MCF 10A (cell line): ENCODE measurements around the gene COL9A1. TPM values are rescaled to one million over a fixed set of nuclear protein-coding genes. Genes with fewer than 3 reads are reported as not detected.

Experiments used
- BruUV-seq: library from RNA; stranded (reverse); fragments of 400-500 nt; replicated peaks from 2 replicates; lab custom pipeline; 2021; lab: Mats Ljungman, UMichigan
- CTCF ChIA-PET: fragments of 300-600 bp; sonication (Branson Sonifier 250); formaldehyde crosslinking; extraction: SDS; loops from one replicate; lab custom pipeline; 2021; ENCODE audit warnings: antibody characterized with exemption, inconsistent platforms; lab: Yijun Ruan, JAX
- POLR2A ChIA-PET: fragments of 300-600, 350-650 bp; sonication (Branson Sonifier 250); formaldehyde crosslinking; extraction: SDS; loops from one replicate; lab custom pipeline; 2020; ENCODE audit warnings: antibody characterized with exemption, inconsistent platforms; lab: Yijun Ruan, JAX
- DNase-seq: peaks from one replicate; pipeline ENCODE4 v3.0.0-alpha.2; 2018; ENCODE audit not compliant: unreplicated experiment
- H3K27ac Mint-ChIP-seq: one replicate; pipeline ENCODE4 v1.8.0; 2022; ENCODE audit warnings: mild to moderate bottlenecking, low read depth, mixed read lengths; ENCODE audit not compliant: unreplicated experiment
- H3K27me3 Mint-ChIP-seq: one replicate; pipeline ENCODE4 v1.8.0; 2022; ENCODE audit warnings: mixed read lengths; ENCODE audit not compliant: insufficient read depth, unreplicated experiment
- H3K36me3 Mint-ChIP-seq: one replicate; pipeline ENCODE4 v1.8.0; 2022; ENCODE audit warnings: mild to moderate bottlenecking, moderate library complexity, mixed read lengths; ENCODE audit not compliant: insufficient read depth, unreplicated experiment
- H3K4me1 Mint-ChIP-seq: one replicate; pipeline ENCODE4 v1.8.0; 2022; ENCODE audit warnings: mixed read lengths; ENCODE audit not compliant: insufficient read depth, unreplicated experiment
- H3K4me3 Mint-ChIP-seq: one replicate; pipeline ENCODE4 v1.8.0; 2022; ENCODE audit warnings: mild to moderate bottlenecking, moderate library complexity, mixed read lengths; ENCODE audit not compliant: unreplicated experiment
- H3K9me3 Mint-ChIP-seq: one replicate; pipeline ENCODE4 v1.8.0; 2022; ENCODE audit warnings: mixed read lengths; ENCODE audit not compliant: unreplicated experiment
- intact Hi-C: fragments of 100-400 bp; cut with micrococcal nuclease; formaldehyde crosslinking; loops from 2 replicates; pipeline ENCODE4 v1.14.1; 2022
- total RNA-seq: library from RNA; stranded (reverse); gene quantifications from 2 replicates; pipeline ENCODE4 v1.2.3, GENCODE V29; 2022
- TF ChIP-seq, protein P1 (sequence below): fragments of 200-600 bp; IDR thresholded peaks from one replicate; pipeline ENCODE4 v1.8.0; 2022; ENCODE audit warnings: antibody characterized with exemption, mild to moderate bottlenecking; ENCODE audit not compliant: unreplicated experiment

COL9A1 gene
- total RNA-seq, 1 experiment from 2014 or later: not detected

GRCh38 chr6:70216767-70217166 lies 86.1 kb downstream of the COL9A1 start:
- no peak for DNase-seq
- peaks cover 100% of the 10 kb centered on the region for H3K27me3 Mint-ChIP-seq
- intact Hi-C loops: no loop called here
- H3K4me1 Mint-ChIP-seq: no peaks in the 10 kb centered on the region
- no peak overlapping the region for H3K27ac Mint-ChIP-seq
- BruUV-seq: no TSS peak
- no peaks in the 10 kb centered on the region for H3K9me3 Mint-ChIP-seq
- H3K36me3 Mint-ChIP-seq: no peaks in the 10 kb centered on the region
- ChIA-PET CTCF (interaction anchor here (0.6 to 1.8 kb wide), 2 partner anchors 152 to 556 kb away, joined by 3 to 6 read pairs; no protein-coding TSS in a partner anchor), POLR2A (interaction anchor here (0.5 kb wide), 1 partner anchor 25 kb away, joined by 3 read pairs; no protein-coding TSS in a partner anchor)
- TF ChIP-seq, protein P1, sequence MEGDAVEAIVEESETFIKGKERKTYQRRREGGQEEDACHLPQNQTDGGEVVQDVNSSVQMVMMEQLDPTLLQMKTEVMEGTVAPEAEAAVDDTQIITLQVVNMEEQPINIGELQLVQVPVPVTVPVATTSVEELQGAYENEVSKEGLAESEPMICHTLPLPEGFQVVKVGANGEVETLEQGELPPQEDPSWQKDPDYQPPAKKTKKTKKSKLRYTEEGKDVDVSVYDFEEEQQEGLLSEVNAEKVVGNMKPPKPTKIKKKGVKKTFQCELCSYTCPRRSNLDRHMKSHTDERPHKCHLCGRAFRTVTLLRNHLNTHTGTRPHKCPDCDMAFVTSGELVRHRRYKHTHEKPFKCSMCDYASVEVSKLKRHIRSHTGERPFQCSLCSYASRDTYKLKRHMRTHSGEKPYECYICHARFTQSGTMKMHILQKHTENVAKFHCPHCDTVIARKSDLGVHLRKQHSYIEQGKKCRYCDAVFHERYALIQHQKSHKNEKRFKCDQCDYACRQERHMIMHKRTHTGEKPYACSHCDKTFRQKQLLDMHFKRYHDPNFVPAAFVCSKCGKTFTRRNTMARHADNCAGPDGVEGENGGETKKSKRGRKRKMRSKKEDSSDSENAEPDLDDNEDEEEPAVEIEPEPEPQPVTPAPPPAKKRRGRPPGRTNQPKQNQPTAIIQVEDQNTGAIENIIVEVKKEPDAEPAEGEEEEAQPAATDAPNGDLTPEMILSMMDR: no peak
- H3K4me3 Mint-ChIP-seq: no peak overlapping the region

DNA sequence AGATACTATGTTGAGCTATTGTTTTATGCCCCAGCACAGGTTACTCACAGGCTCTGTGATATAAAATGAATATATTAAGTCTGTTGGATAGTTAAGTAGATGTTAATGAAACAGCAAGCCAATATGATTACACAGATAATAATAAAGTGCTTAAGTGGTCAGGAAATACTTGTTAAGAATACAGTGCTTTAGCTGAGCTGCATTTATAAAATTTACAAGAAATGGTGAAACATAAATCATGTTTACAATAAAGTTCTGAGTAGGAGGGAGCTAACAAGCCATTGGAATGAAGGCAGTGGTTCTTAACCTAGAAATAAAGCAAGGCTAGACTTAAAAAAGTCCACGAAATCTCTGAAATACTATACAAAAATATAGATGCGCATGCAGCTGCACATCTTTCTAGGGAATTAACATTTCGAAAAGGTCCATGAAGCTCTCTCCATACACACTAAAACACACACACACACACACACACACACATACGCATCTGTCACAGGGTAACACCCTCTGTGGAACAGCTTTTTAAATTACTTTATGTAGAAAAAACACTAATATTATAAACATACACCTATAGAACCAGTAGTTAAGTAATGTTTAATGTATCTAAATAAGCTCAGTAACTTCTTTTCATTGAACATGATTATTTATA lies 87.3 kb downstream of the COL9A1 start:
- no peak overlapping the region for H3K4me3 Mint-ChIP-seq
- intact Hi-C loops: no loop called here
- H3K36me3 Mint-ChIP-seq: no peaks in the 10 kb centered on the region
- ChIA-PET POLR2A (no interaction called here), CTCF (interaction anchor here (0.5 to 1.8 kb wide), 5 partner anchors 93 to 793 kb away, joined by 3 to 6 read pairs (median 4); no protein-coding TSS in a partner anchor)
- DNase-seq: no peak
- peaks cover 95% of the 10 kb centered on the region for H3K27me3 Mint-ChIP-seq
- no TSS peak for BruUV-seq
- H3K27ac Mint-ChIP-seq: no peak overlapping the region
- H3K9me3 Mint-ChIP-seq: no peaks in the 10 kb centered on the region
- H3K4me1 Mint-ChIP-seq: no peaks in the 10 kb centered on the region
- TF ChIP-seq, protein P1: no peak

GRCh38 chr6:70210462-70210861 lies 92.4 kb downstream of the COL9A1 start:
- intact Hi-C loops: no loop called here
- DNase-seq: peak; percentile 12

GRCh38 chr6:70208235-70208790 lies 94.6 kb downstream of the COL9A1 start:
- ChIA-PET POLR2A (no interaction called here), CTCF (interaction anchor here (0.7 to 1.2 kb wide), 5 partner anchors 12 to 751 kb away, joined by 3 to 8 read pairs (median 3); no protein-coding TSS in a partner anchor)
- Mint-ChIP-seq H3K27ac (no peak overlapping the region), H3K36me3 (no peaks in the 10 kb centered on the region), H3K9me3 (no peaks in the 10 kb centered on the region), H3K27me3 (peaks cover 93% of the 10 kb centered on the region), H3K4me1 (no peaks in the 10 kb centered on the region), H3K4me3 (no peak overlapping the region)
- intact Hi-C loops: no loop called here
- BruUV-seq: no TSS peak
- TF ChIP-seq, protein P1: no peak
- DNase-seq: no peak

More at GRCh38 chr6:70210462-70210861, 92.4 kb downstream of the COL9A1 start:
- TF ChIP-seq, protein P1: peak; percentile 23
- BruUV-seq: no TSS peak
- ChIA-PET POLR2A (no interaction called here), CTCF (interaction anchor here (2.9 kb wide), 1 partner anchor 10 kb away, joined by 30 read pairs; no protein-coding TSS in a partner anchor)
- no peak overlapping the region for H3K27ac Mint-ChIP-seq
- no peak overlapping the region for H3K4me3 Mint-ChIP-seq
- peaks cover 94% of the 10 kb centered on the region for H3K27me3 Mint-ChIP-seq
- no peaks in the 10 kb centered on the region for H3K4me1 Mint-ChIP-seq
- H3K36me3 Mint-ChIP-seq: no peaks in the 10 kb centered on the region
- no peaks in the 10 kb centered on the region for H3K9me3 Mint-ChIP-seq
